HEK293 (cell line): ENCODE data around the gene NEK8.
A peak's percentile ranks its signal among the peaks of the same experiment; 100 is the strongest.

Source experiments
- BCL11B ChIP-seq: fragments of 450-650 bp; formaldehyde crosslinking; IDR thresholded peaks from 2 replicates; pipeline ENCODE4 v1.5.1; 2016; ENCODE audit warnings: low read depth, missing biosample characterization, missing genetic modification characterization
- FEZF1 ChIP-seq: fragments of 450-650 bp; formaldehyde crosslinking; IDR thresholded peaks from 2 replicates; pipeline ENCODE4 v1.5.1; 2016; ENCODE audit warnings: missing biosample characterization, missing genetic modification characterization
- GLI4 ChIP-seq: fragments of 450-650 bp; formaldehyde crosslinking; IDR thresholded peaks from 2 replicates; pipeline ENCODE4 v1.5.1; 2016; ENCODE audit warnings: missing biosample characterization, missing genetic modification characterization
- IKZF3 ChIP-seq: fragments of 450-650 bp; IDR thresholded peaks from 2 replicates; pipeline ENCODE4 v1.5.0; 2018; ENCODE audit warnings: missing biosample characterization, mild to moderate bottlenecking, missing genetic modification characterization, moderate library complexity
- KLF10 ChIP-seq: fragments of 450-650 bp; IDR thresholded peaks from 2 replicates; pipeline ENCODE4 v1.5.1; 2018; ENCODE audit warnings: missing biosample characterization, mild to moderate bottlenecking, missing genetic modification characterization
- MYNN ChIP-seq: fragments of 450-650 bp; formaldehyde crosslinking; IDR thresholded peaks from 2 replicates; pipeline ENCODE4 v1.5.1; 2016; ENCODE audit warnings: missing biosample characterization, missing genetic modification characterization, borderline replicate concordance
- OSR2 ChIP-seq: fragments of 450-650 bp; formaldehyde crosslinking; IDR thresholded peaks from 2 replicates; pipeline ENCODE4 v1.5.1; 2016; ENCODE audit warnings: missing biosample characterization, missing genetic modification characterization
- OVOL3 ChIP-seq: fragments of 450-650 bp; formaldehyde crosslinking; IDR thresholded peaks from 2 replicates; pipeline ENCODE4 v1.5.1; 2016; ENCODE audit warnings: missing biosample characterization, missing genetic modification characterization
- ZFP69B ChIP-seq: fragments of 450-650 bp; formaldehyde crosslinking; IDR thresholded peaks from 2 replicates; pipeline ENCODE4 v1.5.1; 2016; ENCODE audit warnings: missing biosample characterization, missing genetic modification characterization
- ZNF114 ChIP-seq: fragments of 450-650 bp; formaldehyde crosslinking; IDR thresholded peaks from 2 replicates; pipeline ENCODE4 v1.5.0; 2017; ENCODE audit warnings: missing biosample characterization, missing genetic modification characterization
- ZNF121 ChIP-seq: fragments of 450-650 bp; formaldehyde crosslinking; IDR thresholded peaks from 2 replicates; pipeline ENCODE4 v1.5.1; 2016; ENCODE audit warnings: missing biosample characterization, missing genetic modification characterization
- ZNF174 ChIP-seq: fragments of 450-650 bp; formaldehyde crosslinking; IDR thresholded peaks from 2 replicates; pipeline ENCODE4 v1.5.0; 2017; ENCODE audit warnings: missing biosample characterization, mild to moderate bottlenecking, missing genetic modification characterization
- ZNF202 ChIP-seq: fragments of 450-650 bp; formaldehyde crosslinking; IDR thresholded peaks from 2 replicates; pipeline ENCODE4 v1.5.1; 2016; ENCODE audit warnings: missing biosample characterization, missing genetic modification characterization, borderline replicate concordance
- ZNF214 ChIP-seq: fragments of 450-650 bp; formaldehyde crosslinking; IDR thresholded peaks from 2 replicates; pipeline ENCODE4 v1.5.1; 2017; ENCODE audit warnings: missing biosample characterization, mild to moderate bottlenecking, missing genetic modification characterization, borderline replicate concordance
- ZNF24 ChIP-seq: fragments of 450-650 bp; formaldehyde crosslinking; IDR thresholded peaks from 2 replicates; pipeline ENCODE4 v1.5.1; 2016; ENCODE audit warnings: missing biosample characterization, missing genetic modification characterization
- ZNF302 ChIP-seq: fragments of 450-650 bp; formaldehyde crosslinking; IDR thresholded peaks from 2 replicates; pipeline ENCODE4 v1.5.1; 2016; ENCODE audit warnings: missing biosample characterization, missing genetic modification characterization, low read depth
- ZNF354C ChIP-seq: fragments of 450-650 bp; formaldehyde crosslinking; IDR thresholded peaks from 2 replicates; pipeline ENCODE4 v1.5.1; 2016; ENCODE audit warnings: missing biosample characterization, missing genetic modification characterization, low read depth, borderline replicate concordance
- ZNF558 ChIP-seq: fragments of 450-650 bp; formaldehyde crosslinking; IDR thresholded peaks from 2 replicates; pipeline ENCODE4 v1.5.1; 2016; ENCODE audit warnings: missing biosample characterization, missing genetic modification characterization
- ZNF571 ChIP-seq: fragments of 450-650 bp; formaldehyde crosslinking; IDR thresholded peaks from 2 replicates; pipeline ENCODE4 v1.5.0; 2017; ENCODE audit warnings: missing biosample characterization, missing genetic modification characterization
- ZNF585B ChIP-seq: fragments of 450-650 bp; formaldehyde crosslinking; IDR thresholded peaks from 2 replicates; pipeline ENCODE4 v1.5.1; 2016; ENCODE audit warnings: missing biosample characterization, missing genetic modification characterization
- ZNF600 ChIP-seq: fragments of 450-650 bp; formaldehyde crosslinking; IDR thresholded peaks from 2 replicates; pipeline ENCODE4 v1.5.1; 2016; ENCODE audit warnings: missing biosample characterization, missing genetic modification characterization
- ZNF610 ChIP-seq: fragments of 450-650 bp; formaldehyde crosslinking; IDR thresholded peaks from 2 replicates; pipeline ENCODE4 v1.5.1; 2016; ENCODE audit warnings: missing biosample characterization, missing genetic modification characterization, borderline replicate concordance
- ZNF626 ChIP-seq: fragments of 450-650 bp; sonication (Bioruptor Pico); formaldehyde crosslinking; IDR thresholded peaks from 2 replicates; pipeline ENCODE4 v1.5.1; 2018; ENCODE audit warnings: missing biosample characterization, missing genetic modification characterization, inconsistent platforms
- ZNF791 ChIP-seq: fragments of 450-650 bp; formaldehyde crosslinking; IDR thresholded peaks from 2 replicates; pipeline ENCODE4 v1.5.1; 2016; ENCODE audit warnings: missing biosample characterization, missing genetic modification characterization
- TF ChIP-seq, protein P1 (sequence below): fragments of 450-650 bp; formaldehyde crosslinking; IDR thresholded peaks from 2 replicates; pipeline ENCODE4; 2016; ENCODE audit warnings: missing biosample characterization, missing genetic modification characterization
- TF ChIP-seq, protein P2 (sequence below): fragments of 450-650 bp; formaldehyde crosslinking; IDR thresholded peaks from 2 replicates; pipeline ENCODE4 v1.5.1; 2016; ENCODE audit warnings: missing biosample characterization, missing genetic modification characterization
- TF ChIP-seq, protein P3 (sequence below): fragments of 450-650 bp; formaldehyde crosslinking; conservative IDR thresholded peaks from 2 replicates; pipeline ENCODE4 v1.5.1; 2016; ENCODE audit warnings: low read depth, missing biosample characterization, missing genetic modification characterization
- TF ChIP-seq, protein P4 (sequence below): fragments of 450-650 bp; formaldehyde crosslinking; IDR thresholded peaks from 2 replicates; pipeline ENCODE4 v1.5.1; 2017; ENCODE audit warnings: missing biosample characterization, missing genetic modification characterization
- TF ChIP-seq, protein P5 (sequence below): fragments of 450-650 bp; IDR thresholded peaks from 2 replicates; pipeline ENCODE4 v1.5.1; 2018; ENCODE audit warnings: missing biosample characterization, mild to moderate bottlenecking, missing genetic modification characterization
- TF ChIP-seq, protein P6 (sequence below): fragments of 450-650 bp; IDR thresholded peaks from 2 replicates; pipeline ENCODE4 v1.5.1; 2018; ENCODE audit warnings: missing biosample characterization, missing genetic modification characterization

NEK8 gene

DNA sequence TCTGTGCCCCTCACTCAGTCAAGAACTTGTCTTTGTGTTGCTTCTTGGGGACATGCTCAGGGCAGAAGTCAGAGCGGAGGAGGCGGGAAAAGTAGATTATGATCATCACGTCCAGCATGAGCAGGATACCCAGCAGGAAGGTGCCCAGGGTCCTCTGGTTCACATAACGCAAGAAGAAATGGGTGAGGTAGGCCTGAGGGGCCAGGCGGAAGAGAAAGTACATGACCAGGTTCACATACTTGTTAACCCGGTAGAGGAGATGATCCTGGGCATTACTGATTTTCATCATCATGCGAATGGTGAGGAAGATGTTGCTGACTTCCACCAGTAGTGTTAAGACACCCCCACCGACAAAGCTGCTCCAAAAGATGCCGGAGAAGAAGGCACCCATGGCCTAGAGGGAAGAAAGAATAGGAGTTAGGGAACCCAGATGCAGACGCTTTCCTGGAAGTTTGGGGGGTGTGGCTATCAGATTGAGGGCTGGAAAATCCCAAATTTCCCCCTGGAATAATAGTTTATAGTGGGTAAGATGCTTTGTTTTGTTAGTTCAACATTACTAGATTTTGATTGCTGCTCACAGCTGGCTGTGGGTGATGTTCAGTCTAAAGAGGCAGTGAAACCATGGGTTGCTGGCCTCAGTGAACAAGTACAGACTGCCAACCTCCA, 4.0 kb upstream of the NEK8 start (continued):
- TF ChIP-seq KLF10 (tag by site-specific recombination), result peak; percentile 83
- no peak for TF ChIP-seq ZNF558
- TF ChIP-seq ZNF24 (tag by site-specific recombination), result no peak; the same call in 1 of the 2 replicates
- peak; percentile 51 for TF ChIP-seq FEZF1 (tag by site-specific recombination)
- peak; percentile 57 for TF ChIP-seq OSR2 (tag by site-specific recombination)
- no peak for TF ChIP-seq ZNF791 (tag by site-specific recombination)
- TF ChIP-seq, protein P1, sequence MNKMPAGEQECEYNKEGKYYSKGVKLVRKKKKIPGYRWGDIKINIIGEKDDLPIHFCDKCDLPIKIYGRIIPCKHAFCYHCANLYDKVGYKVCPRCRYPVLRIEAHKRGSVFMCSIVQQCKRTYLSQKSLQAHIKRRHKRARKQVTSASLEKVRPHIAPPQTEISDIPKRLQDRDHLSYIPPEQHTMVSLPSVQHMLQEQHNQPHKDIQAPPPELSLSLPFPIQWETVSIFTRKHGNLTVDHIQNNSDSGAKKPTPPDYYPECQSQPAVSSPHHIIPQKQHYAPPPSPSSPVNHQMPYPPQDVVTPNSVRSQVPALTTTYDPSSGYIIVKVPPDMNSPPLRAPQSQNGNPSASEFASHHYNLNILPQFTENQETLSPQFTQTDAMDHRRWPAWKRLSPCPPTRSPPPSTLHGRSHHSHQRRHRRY (tag by site-specific recombination), result no peak
- TF ChIP-seq ZNF202 (tag by site-specific recombination), result no peak
- TF ChIP-seq, protein P2, sequence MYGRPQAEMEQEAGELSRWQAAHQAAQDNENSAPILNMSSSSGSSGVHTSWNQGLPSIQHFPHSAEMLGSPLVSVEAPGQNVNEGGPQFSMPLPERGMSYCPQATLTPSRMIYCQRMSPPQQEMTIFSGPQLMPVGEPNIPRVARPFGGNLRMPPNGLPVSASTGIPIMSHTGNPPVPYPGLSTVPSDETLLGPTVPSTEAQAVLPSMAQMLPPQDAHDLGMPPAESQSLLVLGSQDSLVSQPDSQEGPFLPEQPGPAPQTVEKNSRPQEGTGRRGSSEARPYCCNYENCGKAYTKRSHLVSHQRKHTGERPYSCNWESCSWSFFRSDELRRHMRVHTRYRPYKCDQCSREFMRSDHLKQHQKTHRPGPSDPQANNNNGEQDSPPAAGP (tag by site-specific recombination), result no peak
- no peak for TF ChIP-seq ZFP69B (tag by site-specific recombination)
- TF ChIP-seq ZNF571 (tag by site-specific recombination), result no peak
- TF ChIP-seq, protein P3, sequence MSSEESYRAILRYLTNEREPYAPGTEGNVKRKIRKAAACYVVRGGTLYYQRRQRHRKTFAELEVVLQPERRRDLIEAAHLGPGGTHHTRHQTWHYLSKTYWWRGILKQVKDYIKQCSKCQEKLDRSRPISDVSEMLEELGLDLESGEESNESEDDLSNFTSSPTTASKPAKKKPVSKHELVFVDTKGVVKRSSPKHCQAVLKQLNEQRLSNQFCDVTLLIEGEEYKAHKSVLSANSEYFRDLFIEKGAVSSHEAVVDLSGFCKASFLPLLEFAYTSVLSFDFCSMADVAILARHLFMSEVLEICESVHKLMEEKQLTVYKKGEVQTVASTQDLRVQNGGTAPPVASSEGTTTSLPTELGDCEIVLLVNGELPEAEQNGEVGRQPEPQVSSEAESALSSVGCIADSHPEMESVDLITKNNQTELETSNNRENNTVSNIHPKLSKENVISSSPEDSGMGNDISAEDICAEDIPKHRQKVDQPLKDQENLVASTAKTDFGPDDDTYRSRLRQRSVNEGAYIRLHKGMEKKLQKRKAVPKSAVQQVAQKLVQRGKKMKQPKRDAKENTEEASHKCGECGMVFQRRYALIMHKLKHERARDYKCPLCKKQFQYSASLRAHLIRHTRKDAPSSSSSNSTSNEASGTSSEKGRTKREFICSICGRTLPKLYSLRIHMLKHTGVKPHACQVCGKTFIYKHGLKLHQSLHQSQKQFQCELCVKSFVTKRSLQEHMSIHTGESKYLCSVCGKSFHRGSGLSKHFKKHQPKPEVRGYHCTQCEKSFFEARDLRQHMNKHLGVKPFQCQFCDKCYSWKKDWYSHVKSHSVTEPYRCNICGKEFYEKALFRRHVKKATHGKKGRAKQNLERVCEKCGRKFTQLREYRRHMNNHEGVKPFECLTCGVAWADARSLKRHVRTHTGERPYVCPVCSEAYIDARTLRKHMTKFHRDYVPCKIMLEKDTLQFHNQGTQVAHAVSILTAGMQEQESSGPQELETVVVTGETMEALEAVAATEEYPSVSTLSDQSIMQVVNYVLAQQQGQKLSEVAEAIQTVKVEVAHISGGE, result no peak
- TF ChIP-seq, protein P4, sequence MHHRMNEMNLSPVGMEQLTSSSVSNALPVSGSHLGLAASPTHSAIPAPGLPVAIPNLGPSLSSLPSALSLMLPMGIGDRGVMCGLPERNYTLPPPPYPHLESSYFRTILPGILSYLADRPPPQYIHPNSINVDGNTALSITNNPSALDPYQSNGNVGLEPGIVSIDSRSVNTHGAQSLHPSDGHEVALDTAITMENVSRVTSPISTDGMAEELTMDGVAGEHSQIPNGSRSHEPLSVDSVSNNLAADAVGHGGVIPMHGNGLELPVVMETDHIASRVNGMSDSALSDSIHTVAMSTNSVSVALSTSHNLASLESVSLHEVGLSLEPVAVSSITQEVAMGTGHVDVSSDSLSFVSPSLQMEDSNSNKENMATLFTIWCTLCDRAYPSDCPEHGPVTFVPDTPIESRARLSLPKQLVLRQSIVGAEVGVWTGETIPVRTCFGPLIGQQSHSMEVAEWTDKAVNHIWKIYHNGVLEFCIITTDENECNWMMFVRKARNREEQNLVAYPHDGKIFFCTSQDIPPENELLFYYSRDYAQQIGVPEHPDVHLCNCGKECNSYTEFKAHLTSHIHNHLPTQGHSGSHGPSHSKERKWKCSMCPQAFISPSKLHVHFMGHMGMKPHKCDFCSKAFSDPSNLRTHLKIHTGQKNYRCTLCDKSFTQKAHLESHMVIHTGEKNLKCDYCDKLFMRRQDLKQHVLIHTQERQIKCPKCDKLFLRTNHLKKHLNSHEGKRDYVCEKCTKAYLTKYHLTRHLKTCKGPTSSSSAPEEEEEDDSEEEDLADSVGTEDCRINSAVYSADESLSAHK (tag by site-specific recombination), result peak; percentile 73
- no peak for TF ChIP-seq ZNF610
- TF ChIP-seq, protein P5, sequence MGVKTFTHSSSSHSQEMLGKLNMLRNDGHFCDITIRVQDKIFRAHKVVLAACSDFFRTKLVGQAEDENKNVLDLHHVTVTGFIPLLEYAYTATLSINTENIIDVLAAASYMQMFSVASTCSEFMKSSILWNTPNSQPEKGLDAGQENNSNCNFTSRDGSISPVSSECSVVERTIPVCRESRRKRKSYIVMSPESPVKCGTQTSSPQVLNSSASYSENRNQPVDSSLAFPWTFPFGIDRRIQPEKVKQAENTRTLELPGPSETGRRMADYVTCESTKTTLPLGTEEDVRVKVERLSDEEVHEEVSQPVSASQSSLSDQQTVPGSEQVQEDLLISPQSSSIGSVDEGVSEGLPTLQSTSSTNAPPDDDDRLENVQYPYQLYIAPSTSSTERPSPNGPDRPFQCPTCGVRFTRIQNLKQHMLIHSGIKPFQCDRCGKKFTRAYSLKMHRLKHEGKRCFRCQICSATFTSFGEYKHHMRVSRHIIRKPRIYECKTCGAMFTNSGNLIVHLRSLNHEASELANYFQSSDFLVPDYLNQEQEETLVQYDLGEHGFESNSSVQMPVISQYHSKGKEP, result peak; percentile 42; the same call in 1 of the 2 replicates
- no peak for TF ChIP-seq ZNF174
- 0 out of 2 replicates have a peak, but pooled peaks have one; percentile 14 for TF ChIP-seq ZNF600 (tag by site-specific recombination)
- no peak for TF ChIP-seq ZNF626 (tag by site-specific recombination)
- peak; percentile 98 for TF ChIP-seq IKZF3 (tag by site-specific recombination)
- no peak for TF ChIP-seq ZNF354C (tag by site-specific recombination)
- TF ChIP-seq ZNF302 (tag by site-specific recombination), result no peak
- TF ChIP-seq OVOL3 (tag by site-specific recombination), result no peak; the same call in 1 of the 2 replicates
- no peak for TF ChIP-seq ZNF114
- no peak for TF ChIP-seq GLI4
- no peak for TF ChIP-seq MYNN (tag by site-specific recombination)
- peak; percentile 42 for TF ChIP-seq BCL11B (tag by site-specific recombination)
- TF ChIP-seq ZNF585B (tag by site-specific recombination), result no peak
- TF ChIP-seq ZNF121 (tag by site-specific recombination), result no peak
- TF ChIP-seq, protein P6, sequence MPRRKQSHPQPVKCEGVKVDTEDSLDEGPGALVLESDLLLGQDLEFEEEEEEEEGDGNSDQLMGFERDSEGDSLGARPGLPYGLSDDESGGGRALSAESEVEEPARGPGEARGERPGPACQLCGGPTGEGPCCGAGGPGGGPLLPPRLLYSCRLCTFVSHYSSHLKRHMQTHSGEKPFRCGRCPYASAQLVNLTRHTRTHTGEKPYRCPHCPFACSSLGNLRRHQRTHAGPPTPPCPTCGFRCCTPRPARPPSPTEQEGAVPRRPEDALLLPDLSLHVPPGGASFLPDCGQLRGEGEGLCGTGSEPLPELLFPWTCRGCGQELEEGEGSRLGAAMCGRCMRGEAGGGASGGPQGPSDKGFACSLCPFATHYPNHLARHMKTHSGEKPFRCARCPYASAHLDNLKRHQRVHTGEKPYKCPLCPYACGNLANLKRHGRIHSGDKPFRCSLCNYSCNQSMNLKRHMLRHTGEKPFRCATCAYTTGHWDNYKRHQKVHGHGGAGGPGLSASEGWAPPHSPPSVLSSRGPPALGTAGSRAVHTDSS, result peak; percentile 76
- TF ChIP-seq ZNF214, result no peak
